Glutamatergic neuron (in vitro differentiated cells): ENCODE results near the gene RGPD4. TPM values are rescaled to one million over a fixed set of nuclear protein-coding genes. Genes with fewer than 3 reads are reported as not detected.
"Not testable (repeated sequence)": the region's sequence is repeated elsewhere in the genome, so short reads cannot be mapped to it uniquely, and the experiment has no call there.

Experiments used
- DNase-seq: peaks from one replicate; pipeline ENCODE4 v3.0.0; 2022
- H3K27ac Mint-ChIP-seq: one replicate; pipeline ENCODE4 v1.8.0; 2020; ENCODE audit warnings: mild to moderate bottlenecking, mixed read lengths, inconsistent platforms; ENCODE audit not compliant: unreplicated experiment
- H3K27me3 Mint-ChIP-seq: one replicate; pipeline ENCODE4 v1.8.0; 2020; ENCODE audit warnings: mild to moderate bottlenecking, moderate library complexity, mixed read lengths, inconsistent platforms; ENCODE audit not compliant: unreplicated experiment
- H3K36me3 Mint-ChIP-seq: one replicate; pipeline ENCODE4 v1.8.0; 2020; ENCODE audit warnings: mild to moderate bottlenecking, mixed read lengths, inconsistent platforms; ENCODE audit not compliant: unreplicated experiment
- H3K4me1 Mint-ChIP-seq: one replicate; pipeline ENCODE4 v1.8.0; 2020; ENCODE audit warnings: mild to moderate bottlenecking, low read depth, mixed read lengths, inconsistent platforms; ENCODE audit not compliant: unreplicated experiment
- H3K4me3 Mint-ChIP-seq: one replicate; pipeline ENCODE4 v1.8.0; 2020; ENCODE audit warnings: mild to moderate bottlenecking, mixed read lengths, inconsistent platforms; ENCODE audit not compliant: unreplicated experiment
- H3K9me3 Mint-ChIP-seq: one replicate; pipeline ENCODE4 v1.8.0; 2020; ENCODE audit warnings: mild to moderate bottlenecking, moderate library complexity, mixed read lengths, inconsistent platforms; ENCODE audit not compliant: unreplicated experiment
- CTCF ChIP-seq: fragments of 200-600 bp; sonication (generic); IDR thresholded peaks from one replicate; pipeline ENCODE4 v1.5.0; 2021; ENCODE audit not compliant: partially characterized antibody, unreplicated experiment
- long read RNA-seq: library from polyadenylated mRNA; unstranded; transcript quantifications from one replicate; pipeline ENCODE4 v2.0.0, GENCODE V29; 2020; ENCODE audit not compliant: unreplicated experiment
- total RNA-seq: library from RNA; stranded (reverse); fragmentation: NEBNext Ultra II Directional; extraction: Animal tissue kit (Norgen Biotek cat#: 25700); gene quantifications from one replicate; pipeline ENCODE4 v1.2.1, GENCODE V29; 2021; ENCODE audit not compliant: unreplicated experiment

Gene RGPD4
- total RNA-seq, result 0.12 TPM
- long read RNA-seq, result 0 reads

GRCh38 chr2:107826749-107827148 is at the start of gene RGPD4:
Gene RGPD4 (plus strand): TSS chr2:107826892. CDS start chr2:107827014, 122 bp downstream.
- not testable (repeated sequence) for H3K27ac Mint-ChIP-seq, DNase-seq, H3K4me3 Mint-ChIP-seq, H3K9me3 Mint-ChIP-seq, H3K36me3 Mint-ChIP-seq, H3K4me1 Mint-ChIP-seq, H3K27me3 Mint-ChIP-seq

GRCh38 chr2:107777974-107778373 is 48.7 kb upstream of the RGPD4 start:
- H3K9me3 Mint-ChIP-seq, result no peaks in the 10 kb centered on the region
- no peak overlapping the region for H3K4me3 Mint-ChIP-seq
- TF ChIP-seq CTCF, result no peak
- H3K27ac Mint-ChIP-seq, result no peak overlapping the region
- no peaks in the 10 kb centered on the region for H3K27me3 Mint-ChIP-seq
- DNase-seq, result no peak
- no peaks in the 10 kb centered on the region for H3K36me3 Mint-ChIP-seq
- H3K4me1 Mint-ChIP-seq, result no peaks in the 10 kb centered on the region

GRCh38 chr2:107785756-107786155 is 40.9 kb upstream of the RGPD4 start:
- Mint-ChIP-seq H3K27ac (no peak overlapping the region), H3K4me1 (no peaks in the 10 kb centered on the region), H3K36me3 (no peaks in the 10 kb centered on the region), H3K9me3 (peaks cover 2% of the 10 kb centered on the region), H3K27me3 (no peaks in the 10 kb centered on the region), H3K4me3 (no peak overlapping the region)
- TF ChIP-seq CTCF, result no peak
- no peak for DNase-seq

GRCh38 chr2:107790837-107791236 is 35.9 kb upstream of the RGPD4 start:
- no peak for TF ChIP-seq CTCF
- H3K36me3 Mint-ChIP-seq, result no peaks in the 10 kb centered on the region
- no peaks in the 10 kb centered on the region for H3K27me3 Mint-ChIP-seq
- no peak for DNase-seq
- no peak overlapping the region for H3K27ac Mint-ChIP-seq
- peaks cover 3% of the 10 kb centered on the region for H3K9me3 Mint-ChIP-seq
- H3K4me1 Mint-ChIP-seq, result no peaks in the 10 kb centered on the region
- no peak overlapping the region for H3K4me3 Mint-ChIP-seq

- Mint-ChIP-seq H3K4me3 (no peak overlapping the region), H3K36me3 (no peaks in the 10 kb centered on the region), H3K9me3 (no peaks in the 10 kb centered on the region), H3K4me1 (peaks cover 8% of the 10 kb centered on the region), H3K27ac (no peak overlapping the region), H3K27me3 (no peaks in the 10 kb centered on the region)
- DNase-seq, result no peak
- no peak for TF ChIP-seq CTCF
These were observed 25.2 kb upstream of the RGPD4 start for GRCh38 chr2:107801498-107801897.
